DMS114 treated with DMSO at 0.1 percent for 48 hours (cell line): ENCODE measurements around the gene NFS1.
"Not testable (repeated sequence)": the region's sequence is repeated elsewhere in the genome, so short reads cannot be mapped to it uniquely, and the experiment has no call there.

Experiments
- DNase-seq: peaks from one replicate; lab custom pipeline; 2025; ENCODE audit not compliant: unreplicated experiment; lab: John Stamatoyannopoulos, UW

The NFS1 gene

DNA sequence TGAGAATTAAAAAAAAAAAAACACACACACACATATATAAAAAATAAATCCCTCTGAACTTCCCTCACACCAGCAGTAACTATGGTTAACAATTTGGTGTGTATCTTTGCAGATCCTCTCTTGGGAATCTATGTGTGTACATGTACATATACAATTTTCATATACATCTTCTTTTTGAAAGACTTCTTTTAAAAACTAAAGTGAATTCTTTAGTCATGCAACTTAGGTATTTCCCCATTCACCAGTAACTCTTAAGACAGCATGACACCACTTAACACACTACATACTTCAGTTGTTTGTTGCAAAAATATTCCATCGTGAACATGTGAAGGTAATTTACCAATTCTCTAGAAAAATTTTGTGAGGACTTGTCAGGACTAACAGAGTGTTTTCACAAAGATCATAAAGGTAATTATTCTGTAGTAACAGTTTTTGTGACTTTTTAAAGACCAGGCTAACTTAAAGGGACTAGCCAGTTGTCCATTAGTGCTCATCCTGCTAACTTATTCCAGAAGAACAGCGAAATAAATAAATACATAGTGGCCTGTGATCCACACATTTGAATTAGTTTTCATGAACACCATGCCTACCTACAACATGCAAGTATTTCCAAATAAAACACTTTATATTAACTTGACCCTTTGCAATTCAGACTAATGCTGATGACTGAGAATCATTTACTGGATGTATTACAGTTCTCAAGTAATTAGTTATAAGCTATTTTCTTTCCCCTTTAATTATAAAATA, 30.9 kb upstream of the NFS1 start:
- no peak for DNase-seq

DNA sequence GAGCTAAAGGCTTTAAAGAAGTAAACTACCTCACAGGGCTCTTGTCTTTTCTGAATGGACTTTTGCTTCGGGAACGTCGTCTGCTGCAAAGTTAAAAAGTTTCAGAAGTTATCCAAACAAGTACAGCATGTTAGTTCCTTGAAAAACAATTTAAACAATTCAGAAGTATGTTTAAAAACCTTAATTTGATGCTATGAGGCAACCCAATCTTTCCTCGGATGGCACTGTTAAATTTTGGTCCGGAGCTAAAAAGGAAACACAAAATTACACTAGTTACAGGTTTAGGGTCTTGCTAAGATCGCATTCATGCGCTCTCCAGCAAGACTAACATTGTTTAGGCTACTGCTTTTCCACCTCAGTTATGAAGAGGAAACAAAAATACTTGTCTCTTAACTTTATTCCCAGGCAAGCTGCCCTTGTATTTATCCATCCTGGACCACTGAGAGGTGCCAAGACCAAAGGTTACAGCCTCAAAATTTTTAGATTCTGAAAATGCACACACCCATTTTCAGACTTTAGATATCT, 30.2 kb upstream of the NFS1 start:
- DNase-seq = no peak

DNA sequence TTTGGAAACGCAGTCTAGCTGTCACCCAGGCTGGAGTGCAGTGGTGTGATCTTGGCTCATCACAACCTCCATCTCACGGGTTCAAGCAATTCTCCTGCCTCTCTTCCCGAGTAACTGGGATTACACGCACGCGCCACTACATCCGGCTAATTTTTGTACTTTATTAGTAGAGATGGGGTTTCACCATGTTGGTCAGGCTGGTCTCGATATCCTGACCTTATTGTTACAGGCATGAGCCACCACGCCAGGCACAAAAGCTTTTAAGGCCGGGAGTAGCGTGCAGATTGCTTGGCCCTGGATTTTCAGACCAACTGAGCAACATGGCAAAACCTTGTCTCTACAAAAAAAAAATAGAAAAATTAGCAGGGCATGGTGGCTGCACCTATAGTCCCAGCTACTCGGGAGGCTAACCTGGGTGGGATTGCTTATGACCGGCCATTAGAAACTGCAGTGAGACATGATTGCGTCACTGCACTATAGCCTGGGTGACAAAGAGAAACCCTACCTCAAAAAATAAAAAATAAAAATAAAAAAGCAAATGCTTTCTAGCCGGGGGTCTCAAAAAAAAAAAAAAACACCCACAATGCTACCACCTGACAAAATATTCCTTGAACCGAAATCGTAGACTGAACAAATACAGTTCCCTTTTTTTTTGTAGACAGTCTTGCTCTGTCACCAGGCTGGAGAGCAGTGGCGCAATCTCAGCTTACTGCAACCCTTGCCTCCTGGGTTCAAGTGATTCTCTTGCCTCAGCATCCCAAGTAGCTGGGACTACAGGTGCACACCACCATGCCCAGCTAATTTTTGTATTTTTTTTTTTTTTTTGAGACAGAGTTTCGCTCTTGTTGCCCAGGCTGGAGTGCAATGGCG, 27.9 kb upstream of the NFS1 start:
- no peak for DNase-seq

DNA sequence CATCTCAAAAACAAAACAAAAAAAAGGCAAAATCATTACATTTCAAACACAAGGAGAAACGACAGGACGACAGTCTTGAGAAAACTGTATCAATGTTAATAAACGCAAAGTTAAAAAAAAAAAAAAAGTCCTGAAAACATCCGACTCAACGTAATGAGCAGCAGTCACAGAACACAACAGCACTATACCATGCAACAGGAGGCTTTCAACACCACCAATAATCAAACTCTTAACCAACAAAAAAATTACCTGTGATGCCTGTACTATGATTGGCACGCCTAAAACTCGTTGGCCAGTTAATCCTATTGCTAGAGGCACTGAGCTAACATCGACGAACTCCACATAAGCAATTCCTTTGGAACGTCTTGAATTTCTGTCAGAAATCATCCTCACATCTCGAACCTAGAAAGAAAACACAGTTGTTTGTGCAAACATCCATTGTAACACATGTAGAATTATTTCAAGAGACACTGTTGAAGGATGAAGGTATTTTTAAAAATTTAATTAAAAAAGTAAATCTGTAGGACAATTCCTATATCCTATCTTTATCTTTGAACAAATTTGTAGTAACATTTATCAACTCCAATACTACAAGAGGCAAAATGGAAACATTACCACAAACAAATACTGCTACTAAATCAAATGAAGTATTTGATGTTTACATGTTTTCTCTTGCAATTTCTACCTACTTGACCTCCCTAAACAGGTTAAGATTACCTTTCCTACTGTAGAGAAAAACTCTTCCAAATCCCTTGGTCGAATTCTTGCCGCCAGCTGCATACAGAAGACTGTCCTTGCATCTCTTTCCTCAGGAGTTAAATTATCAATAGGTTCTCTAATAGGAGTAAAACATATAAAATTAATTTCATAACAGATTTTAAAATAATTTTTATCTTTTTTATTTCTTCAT, 25.4 kb upstream of the NFS1 start:
- DNase-seq = no peak

DNA sequence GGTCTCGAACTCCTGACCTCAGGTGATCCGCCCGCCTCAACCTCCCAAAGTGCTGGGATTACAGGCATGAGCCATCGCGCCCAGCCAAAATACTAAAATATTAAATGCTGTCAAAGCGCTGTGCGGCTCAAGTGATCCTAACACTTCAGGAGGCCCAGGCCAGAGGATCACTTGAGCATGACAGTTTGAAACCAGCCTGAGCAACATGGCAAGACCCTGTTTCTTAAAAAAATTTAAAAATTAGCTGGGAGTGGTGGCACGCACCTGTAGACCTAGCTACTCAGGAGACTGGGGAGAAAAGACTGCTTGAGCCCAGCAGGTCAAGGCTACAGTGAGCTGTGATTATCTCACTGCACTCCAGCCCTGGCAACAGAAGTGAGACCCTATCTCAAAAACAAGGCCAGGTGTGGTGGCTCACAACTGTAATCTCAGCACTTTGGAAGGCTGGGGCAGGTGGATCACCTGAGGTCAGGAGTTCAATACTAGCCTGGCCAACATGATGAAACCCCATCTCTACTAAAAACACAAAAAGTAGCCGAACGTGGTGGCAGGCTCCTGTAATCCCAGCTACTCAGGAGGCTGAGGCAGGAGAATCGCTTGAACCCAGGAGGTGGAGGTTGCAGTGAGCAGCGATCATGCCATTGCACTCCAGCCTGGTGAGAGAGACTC, 24.6 kb upstream of the NFS1 start:
- not testable (repeated sequence) for DNase-seq

DNA sequence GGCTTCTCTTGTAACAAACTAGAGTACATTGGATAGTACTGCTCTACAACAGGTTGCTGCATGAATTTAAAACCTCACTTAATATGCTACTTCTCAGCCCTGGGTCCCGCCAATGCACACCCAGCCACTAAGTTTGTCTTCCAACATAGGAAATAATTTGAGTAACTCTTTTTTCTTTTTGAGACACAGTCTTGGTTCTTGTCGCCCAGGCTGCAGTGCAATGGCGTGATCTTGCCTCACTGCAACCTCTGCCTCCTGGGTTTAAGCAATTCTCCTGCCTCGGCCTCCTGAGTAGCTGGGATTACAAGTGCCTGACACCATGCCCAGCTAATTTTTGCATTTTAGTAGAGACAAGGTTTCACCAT, 24.1 kb upstream of the NFS1 start:
- DNase-seq = not testable (repeated sequence)

DNA sequence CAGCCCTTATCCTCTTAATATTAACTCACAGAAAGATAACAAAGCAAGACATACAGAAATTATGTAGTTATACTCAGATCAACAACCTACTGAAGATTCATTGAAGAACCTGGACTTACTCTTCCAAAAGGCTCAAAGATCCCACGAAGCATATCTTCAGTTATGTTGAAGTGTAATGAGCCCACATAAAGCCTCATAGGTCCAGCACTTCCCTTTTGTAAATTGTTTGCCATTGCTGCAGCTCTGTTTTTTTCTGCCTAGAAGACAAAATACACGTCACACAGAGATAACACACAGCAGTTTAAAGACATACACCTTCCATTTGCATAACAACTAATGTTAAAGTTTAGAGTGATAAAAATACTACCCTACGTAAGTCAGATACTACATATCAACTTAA, 22.5 kb upstream of the NFS1 start:
- no peak for DNase-seq

DNA sequence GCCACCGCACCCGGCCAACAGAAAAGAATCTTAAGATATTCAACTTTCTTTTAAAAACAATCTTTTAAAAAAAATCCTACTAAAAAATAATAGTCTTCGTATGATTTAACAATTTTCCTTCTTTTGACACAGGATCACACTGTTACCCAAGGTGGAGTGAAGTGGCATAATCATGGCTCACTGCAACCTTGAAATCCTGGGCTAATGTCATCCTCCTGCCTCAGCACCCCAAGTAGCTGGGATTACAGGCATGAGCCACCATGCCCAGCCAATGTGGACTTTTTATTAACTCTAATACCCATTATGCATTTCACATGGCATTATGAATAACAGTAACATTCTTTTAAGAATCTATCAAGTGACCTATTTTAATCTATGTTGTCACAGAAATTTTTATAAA, 22.1 kb upstream of the NFS1 start:
- no peak for DNase-seq

DNA sequence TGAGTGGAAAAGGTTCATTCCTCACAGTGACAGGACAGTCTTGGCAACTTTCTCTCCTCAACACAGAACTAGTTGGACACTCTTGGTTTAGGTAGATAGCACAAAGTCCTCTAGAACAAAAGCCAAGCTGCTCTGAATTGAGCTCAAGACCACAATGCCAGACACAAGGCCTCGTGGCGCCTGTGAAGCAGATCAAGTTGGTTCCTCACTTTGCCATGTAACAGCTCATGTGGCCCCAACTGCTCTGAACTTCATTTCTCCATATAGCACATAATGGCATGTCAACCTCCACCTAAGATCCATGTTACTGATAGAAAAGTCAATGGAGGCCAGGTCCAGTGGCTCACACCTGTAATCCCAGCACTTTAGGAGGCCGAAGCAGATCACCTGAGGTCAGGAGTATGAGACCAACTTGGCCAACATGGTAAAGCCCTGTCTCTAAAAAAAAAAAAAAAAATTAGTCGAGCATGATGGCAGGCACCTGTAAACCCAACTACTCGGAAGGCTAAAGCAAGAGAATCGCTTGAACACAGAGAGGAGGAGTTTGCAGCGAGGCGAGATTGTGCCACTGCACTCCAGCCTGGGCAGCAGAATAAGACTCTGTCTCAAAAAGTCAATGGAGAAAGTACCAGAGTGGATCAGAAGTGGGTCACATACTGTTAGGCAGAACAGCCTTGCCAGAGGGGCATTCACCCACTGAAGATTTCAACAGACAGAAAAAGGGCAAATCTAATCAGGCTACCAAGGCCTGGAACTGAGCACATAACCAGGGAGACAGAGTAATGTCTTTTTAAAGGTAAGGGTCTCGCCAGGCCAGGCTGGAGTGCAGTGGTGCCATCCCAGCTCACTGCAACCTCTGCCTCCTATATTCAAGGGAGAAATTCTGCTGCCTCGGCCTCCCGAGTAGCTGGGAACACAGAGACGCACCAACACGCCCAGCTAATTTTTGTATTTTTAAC, 21.3 kb upstream of the NFS1 start:
- no peak for DNase-seq

DNA sequence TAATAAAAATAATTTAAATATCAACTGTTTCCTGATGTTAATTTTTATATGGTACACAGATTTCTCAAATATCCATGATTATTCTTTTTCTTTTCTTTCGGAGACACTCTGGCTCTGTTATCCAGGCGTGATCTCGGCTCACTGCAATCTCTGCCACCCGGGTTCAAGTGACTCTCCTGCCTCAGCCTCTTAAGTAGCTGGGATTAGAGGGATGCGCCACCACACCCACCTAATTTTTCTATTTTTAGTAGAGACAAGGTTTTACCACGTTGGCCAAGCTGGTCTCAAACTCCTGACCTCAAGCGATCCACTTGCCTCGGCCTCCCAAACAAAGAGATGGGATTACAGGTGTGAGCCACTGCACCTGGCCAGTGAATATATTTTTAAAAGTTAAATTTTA, 20.6 kb upstream of the NFS1 start:
- DNase-seq = no peak

DNA sequence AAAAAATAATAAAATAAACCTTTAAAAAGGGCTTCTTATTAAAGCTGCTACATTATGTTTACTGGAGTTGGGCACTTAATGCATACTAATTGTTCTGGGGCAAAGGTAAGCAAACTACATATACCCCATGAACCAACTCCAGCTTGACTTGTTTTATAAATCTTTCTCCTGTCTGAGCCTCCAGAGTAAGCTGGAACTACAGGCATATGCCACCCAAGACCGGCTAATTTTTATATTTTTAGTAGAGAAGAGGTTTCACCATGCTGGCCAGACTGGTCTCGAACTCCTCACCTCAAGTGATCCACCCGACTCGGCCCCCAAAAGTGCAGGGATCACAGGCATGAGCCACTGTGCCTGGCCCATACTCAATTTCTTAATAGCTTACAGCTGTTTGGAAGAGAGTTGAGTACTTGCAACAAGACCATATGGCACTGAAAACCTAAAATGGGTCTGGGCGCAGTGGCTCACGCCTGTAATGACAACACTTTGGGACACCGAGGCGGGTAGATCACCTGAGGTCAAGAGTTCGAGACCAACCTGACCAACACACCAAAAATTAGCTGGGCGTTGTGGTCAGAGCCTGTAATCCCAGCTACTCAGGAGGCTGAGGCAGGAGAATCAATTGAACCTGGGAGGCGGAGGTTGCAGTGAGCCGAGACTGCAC, 20.0 kb upstream of the NFS1 start:
- DNase-seq = no peak

DNA sequence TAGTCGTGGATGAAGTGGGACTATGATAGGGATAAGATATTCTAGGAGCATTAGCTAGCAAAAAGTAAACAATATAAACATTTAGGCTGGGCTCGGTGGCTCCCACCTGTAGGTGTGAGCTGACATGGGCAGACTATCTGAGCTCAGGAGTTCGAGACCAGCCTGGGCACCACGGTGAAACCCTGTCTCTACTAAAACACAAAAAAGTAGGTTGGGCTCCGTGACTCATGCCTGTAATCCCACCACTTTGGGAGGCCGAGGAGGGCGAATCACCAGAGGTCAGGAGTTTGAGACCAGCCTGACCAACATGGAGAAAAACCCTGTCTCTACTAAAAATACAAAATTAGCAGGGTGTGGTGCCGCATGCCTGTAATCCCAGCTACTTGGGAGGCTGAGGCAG, 19.2 kb upstream of the NFS1 start:
- DNase-seq = not testable (repeated sequence)

DNA sequence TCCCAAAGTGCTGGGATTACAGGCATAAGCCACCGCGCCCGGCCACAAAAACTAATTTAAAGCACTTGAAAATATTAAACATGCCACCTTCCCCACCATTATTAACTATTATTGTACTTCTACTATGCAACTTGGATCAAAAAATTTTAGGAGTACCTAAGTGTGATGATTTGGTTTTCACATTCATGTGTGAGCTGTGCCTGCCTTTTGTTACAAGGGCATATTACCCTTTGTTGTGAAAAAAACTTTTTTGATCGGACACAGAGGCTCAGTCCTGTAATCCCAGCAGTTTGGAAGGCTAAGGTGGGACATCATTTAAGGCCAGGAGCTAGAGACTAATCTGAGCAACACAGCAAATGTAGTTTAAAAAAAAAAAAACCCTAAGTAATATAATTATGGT, 17.2 kb upstream of the NFS1 start:
- no peak for DNase-seq

DNA sequence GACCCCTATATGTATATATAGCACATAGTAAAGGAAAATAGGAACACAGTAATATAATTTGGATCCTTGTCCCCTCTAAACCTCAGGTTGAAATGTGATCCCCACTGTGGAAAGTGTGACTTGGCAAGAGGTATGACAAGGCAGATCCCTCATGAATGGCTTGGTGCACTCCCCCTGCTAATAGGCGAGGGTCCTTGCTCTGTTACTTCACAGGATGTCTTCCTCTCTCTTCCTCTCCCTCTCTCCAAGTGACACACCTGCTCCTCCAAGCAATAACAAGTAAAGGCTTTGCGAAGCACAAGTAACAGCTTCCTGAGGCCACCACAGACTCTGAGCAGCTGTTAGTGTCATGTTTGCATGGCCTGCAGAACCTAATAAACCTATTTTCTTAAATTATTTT, 16.5 kb upstream of the NFS1 start:
- DNase-seq = no peak

DNA sequence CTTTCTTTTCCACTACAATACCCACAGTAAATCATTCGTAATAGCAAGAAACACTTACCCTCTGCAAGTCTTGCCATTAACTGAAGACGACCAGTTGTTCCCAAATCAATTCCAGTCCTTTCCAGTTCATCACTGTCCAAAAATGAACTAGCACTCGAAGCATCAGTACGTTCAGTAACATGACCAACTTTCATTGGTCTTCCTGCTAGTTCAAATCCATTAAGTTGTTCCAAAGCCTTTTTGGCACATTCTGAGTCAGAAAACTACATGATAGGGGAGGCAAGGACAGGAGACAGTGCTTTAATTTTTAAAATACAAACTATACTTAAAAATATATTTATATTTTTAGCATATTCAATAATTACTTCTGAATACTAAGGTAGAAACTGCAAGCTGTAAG, 15.0 kb upstream of the NFS1 start:
- no peak for DNase-seq

DNA sequence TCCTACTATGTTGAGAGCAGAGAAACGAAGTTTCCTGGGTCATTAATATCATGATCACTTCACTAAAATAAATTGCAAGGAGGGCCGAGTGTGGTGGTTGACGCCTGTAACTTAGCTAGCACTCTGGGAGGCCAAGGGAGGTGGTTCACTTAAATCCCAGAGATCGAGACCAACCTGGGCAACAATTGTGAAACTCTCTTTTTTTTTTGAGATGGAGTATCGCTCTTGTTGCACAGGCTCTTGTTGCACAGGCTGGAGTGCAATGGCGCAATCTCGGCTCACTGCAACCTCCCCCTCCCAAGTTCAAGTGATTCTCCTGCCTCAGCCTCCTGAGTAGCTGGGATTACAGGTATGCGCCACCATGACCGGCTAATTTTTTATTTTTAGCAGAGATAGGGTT, 14.0 kb upstream of the NFS1 start:
- not testable (repeated sequence) for DNase-seq

DNA sequence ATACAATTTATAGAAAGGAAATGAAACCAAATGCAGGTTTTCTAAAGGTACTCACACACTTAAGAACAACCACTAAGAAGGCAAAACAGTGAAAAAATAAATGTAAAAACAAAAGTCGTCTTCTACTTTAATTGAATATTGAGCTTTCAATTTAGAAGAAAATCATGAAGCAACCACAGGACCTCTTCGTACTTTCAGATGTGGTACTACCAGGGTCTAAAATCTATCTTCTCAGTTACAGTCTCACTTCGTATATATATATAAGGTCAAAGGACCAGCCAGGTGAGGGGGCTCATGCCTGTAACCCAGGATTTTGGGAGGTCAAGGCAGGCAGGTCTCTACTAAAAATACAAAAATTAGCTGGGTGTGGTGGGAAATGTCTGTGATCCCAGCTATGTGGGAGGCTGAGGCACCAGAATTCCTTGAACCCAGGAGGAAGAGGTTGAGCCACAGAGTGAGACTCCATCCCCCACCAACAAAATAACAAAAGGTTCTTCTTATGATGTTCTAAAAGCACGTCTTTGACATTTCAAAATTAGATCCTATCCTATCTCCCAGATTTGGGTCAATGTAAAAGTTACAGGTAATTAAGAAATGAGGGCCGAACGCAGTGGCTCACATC, 12.5 kb upstream of the NFS1 start:
- DNase-seq = no peak

DNA sequence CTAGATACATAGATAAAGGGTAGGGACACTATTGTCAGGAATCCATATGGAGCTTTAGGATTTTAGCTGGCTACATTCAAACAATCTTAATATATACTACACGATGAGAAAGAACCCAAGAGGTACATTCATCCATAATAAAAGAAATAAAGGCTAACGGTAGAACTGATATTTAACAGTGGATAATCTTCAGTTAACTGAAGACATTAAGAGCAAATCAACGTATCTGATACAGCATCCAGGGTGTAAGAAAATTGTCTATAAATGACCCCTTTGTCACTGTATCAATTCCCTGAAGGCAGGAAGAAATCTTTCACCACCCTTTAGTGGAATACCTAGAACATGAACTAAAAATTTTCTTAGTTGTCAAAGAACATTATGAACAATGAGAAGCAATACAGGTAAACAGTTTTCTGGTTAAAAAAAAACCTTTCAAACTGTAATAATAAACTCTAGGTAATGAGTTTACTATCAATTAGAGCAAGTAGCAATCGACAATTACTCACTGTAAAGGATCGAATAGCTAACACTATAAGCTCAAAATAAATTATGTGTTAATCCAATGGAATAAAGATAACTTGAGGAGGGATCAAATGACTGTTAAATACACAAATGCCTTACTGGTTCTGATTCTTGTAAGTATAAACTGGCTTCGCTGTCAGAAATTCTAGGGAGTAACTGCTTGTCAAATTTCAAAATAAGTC, 11.9 kb upstream of the NFS1 start:
- no peak for DNase-seq
